Loucy (cell line): ENCODE measurements around the gene LGR4.

Experiments used
- H2AFZ ChIP-seq: fragments of 200-600 bp; sonication (generic); 2 replicates; pipeline ENCODE4 v1.6.0; 2016; ENCODE audit warnings: antibody characterized with exemption, mild to moderate bottlenecking, low read length, moderate library complexity
- H3F3A ChIP-seq: fragments of 200-600 bp; 2 replicates; pipeline ENCODE4 v1.6.0; 2016; ENCODE audit warnings: antibody characterized with exemption, low read depth, mild to moderate bottlenecking
- H3K27me3 ChIP-seq: fragments of 200-600 bp; sonication (generic); 2 replicates; pipeline ENCODE4 v1.6.1; 2014; ENCODE audit warnings: low read length, mild to moderate bottlenecking; ENCODE audit not compliant: insufficient read depth, poor library complexity, severe bottlenecking
- H3K36me3 ChIP-seq: fragments of 200-600 bp; sonication (generic); 2 replicates; pipeline ENCODE4 v1.6.1; 2016; ENCODE audit warnings: low read length; ENCODE audit not compliant: insufficient read depth
- H3K4me1 ChIP-seq: fragments of 200-600 bp; sonication (generic); 2 replicates; pipeline ENCODE4 v1.5.1; 2014; ENCODE audit warnings: low read length, mild to moderate bottlenecking; ENCODE audit not compliant: insufficient read depth, poor library complexity, severe bottlenecking
- H3K4me2 ChIP-seq: fragments of 200-600 bp; sonication (generic); 2 replicates; pipeline ENCODE4 v1.6.0; 2014; ENCODE audit warnings: antibody characterized with exemption, low read length, low read depth, mild to moderate bottlenecking; ENCODE audit not compliant: poor library complexity, severe bottlenecking
- H3K4me3 ChIP-seq: fragments of 200-600 bp; sonication (generic); 2 replicates; pipeline ENCODE4 v1.5.1; 2014; ENCODE audit warnings: low read length, mild to moderate bottlenecking, mixed read lengths; ENCODE audit not compliant: poor library complexity, severe bottlenecking
- H3K79me2 ChIP-seq: fragments of 200-600 bp; sonication (generic); 2 replicates; pipeline ENCODE4 v1.6.1; 2014; ENCODE audit warnings: low read length; ENCODE audit not compliant: insufficient read depth
- H3K9ac ChIP-seq: fragments of 200-600 bp; sonication (generic); 2 replicates; pipeline ENCODE4 v1.6.0; 2014; ENCODE audit warnings: mild to moderate bottlenecking, low read depth, low read length, moderate library complexity; ENCODE audit not compliant: poor library complexity, severe bottlenecking
- H3K9me2 ChIP-seq: fragments of 200-600 bp; sonication (generic); replicated peaks from 2 replicates; pipeline ENCODE4 v1.6.1; 2016; ENCODE audit warnings: low read depth, low read length, mixed read lengths
- H3K9me3 ChIP-seq: fragments of 200-600 bp; sonication (generic); 2 replicates; pipeline ENCODE4 v1.6.1; 2014; ENCODE audit warnings: mild to moderate bottlenecking, antibody characterized with exemption, low read length, low read depth; ENCODE audit not compliant: insufficient read depth
- H4K20me1 ChIP-seq: fragments of 200-600 bp; sonication (generic); 2 replicates; pipeline ENCODE4 v1.6.0; 2014; ENCODE audit warnings: antibody characterized with exemption, low read length, mild to moderate bottlenecking; ENCODE audit not compliant: insufficient read depth, poor library complexity, severe bottlenecking
- EZH2phosphoT487 ChIP-seq: fragments of 200-600 bp; IDR thresholded peaks from 2 replicates; pipeline ENCODE4 v1.6.1; 2018; ENCODE audit warnings: antibody characterized with exemption, mild to moderate bottlenecking, moderate library complexity, borderline replicate concordance
- TF ChIP-seq, protein P1 (sequence below): fragments of 200-600 bp; sonication (generic); conservative IDR thresholded peaks from 2 replicates; pipeline ENCODE4 v1.5.1; 2014; ENCODE audit warnings: mild to moderate bottlenecking, antibody characterized with exemption, low read length

LGR4 gene

DNA sequence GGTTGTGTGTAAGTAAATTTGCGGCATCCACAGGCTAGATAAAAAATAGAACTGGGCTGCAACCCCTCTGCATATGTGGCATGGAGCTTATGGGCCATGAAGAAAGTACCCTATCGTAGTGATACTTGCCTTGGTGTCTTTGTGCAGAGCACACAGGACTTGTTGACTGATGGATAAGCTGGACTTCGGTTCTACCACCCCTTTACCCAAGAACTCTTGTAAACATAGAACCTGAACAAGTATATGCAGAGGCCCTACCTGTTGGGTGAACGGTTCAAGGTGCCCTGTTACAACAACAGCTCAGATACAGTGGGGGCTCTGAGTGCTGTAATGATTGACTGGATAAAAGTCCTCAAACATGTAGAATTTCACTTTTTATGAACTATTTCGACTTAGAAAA is 3.0 kb upstream of the LGR4 start:
- Histone ChIP-seq H4K20me1 (no peaks in the 10 kb centered on the region), H3K27me3 (no peaks in the 10 kb centered on the region), H3K36me3 (no peaks in the 10 kb centered on the region), H3K79me2 (no peaks in the 10 kb centered on the region), H3K9ac (no peak overlapping the region), H3K9me3 (no peaks in the 10 kb centered on the region), H3K4me1 (no peaks in the 10 kb centered on the region), H3K4me3 (no peak overlapping the region), H3K4me2 (no peak overlapping the region), H2AFZ (no peak overlapping the region), H3F3A (no peaks in the 10 kb centered on the region), H3K9me2 (no peaks in the 10 kb centered on the region)
- TF ChIP-seq, protein P1, sequence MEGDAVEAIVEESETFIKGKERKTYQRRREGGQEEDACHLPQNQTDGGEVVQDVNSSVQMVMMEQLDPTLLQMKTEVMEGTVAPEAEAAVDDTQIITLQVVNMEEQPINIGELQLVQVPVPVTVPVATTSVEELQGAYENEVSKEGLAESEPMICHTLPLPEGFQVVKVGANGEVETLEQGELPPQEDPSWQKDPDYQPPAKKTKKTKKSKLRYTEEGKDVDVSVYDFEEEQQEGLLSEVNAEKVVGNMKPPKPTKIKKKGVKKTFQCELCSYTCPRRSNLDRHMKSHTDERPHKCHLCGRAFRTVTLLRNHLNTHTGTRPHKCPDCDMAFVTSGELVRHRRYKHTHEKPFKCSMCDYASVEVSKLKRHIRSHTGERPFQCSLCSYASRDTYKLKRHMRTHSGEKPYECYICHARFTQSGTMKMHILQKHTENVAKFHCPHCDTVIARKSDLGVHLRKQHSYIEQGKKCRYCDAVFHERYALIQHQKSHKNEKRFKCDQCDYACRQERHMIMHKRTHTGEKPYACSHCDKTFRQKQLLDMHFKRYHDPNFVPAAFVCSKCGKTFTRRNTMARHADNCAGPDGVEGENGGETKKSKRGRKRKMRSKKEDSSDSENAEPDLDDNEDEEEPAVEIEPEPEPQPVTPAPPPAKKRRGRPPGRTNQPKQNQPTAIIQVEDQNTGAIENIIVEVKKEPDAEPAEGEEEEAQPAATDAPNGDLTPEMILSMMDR = no peak
- no peak for TF ChIP-seq EZH2phosphoT487

GRCh38 chr11:27473017-27473406 is 422 bp upstream of the LGR4 start:
- Histone ChIP-seq H3K79me2 (no peaks in the 10 kb centered on the region), H3K36me3 (no peaks in the 10 kb centered on the region), H3K9me3 (no peaks in the 10 kb centered on the region), H3K4me3 (no peak overlapping the region), H4K20me1 (no peaks in the 10 kb centered on the region), H3K9me2 (no peaks in the 10 kb centered on the region), H3F3A (no peaks in the 10 kb centered on the region), H2AFZ (no peak overlapping the region), H3K27me3 (no peaks in the 10 kb centered on the region), H3K4me1 (no peaks in the 10 kb centered on the region), H3K4me2 (no peak overlapping the region), H3K9ac (no peak overlapping the region)
- TF ChIP-seq, protein P1 = no peak
- TF ChIP-seq EZH2phosphoT487 = no peak

DNA sequence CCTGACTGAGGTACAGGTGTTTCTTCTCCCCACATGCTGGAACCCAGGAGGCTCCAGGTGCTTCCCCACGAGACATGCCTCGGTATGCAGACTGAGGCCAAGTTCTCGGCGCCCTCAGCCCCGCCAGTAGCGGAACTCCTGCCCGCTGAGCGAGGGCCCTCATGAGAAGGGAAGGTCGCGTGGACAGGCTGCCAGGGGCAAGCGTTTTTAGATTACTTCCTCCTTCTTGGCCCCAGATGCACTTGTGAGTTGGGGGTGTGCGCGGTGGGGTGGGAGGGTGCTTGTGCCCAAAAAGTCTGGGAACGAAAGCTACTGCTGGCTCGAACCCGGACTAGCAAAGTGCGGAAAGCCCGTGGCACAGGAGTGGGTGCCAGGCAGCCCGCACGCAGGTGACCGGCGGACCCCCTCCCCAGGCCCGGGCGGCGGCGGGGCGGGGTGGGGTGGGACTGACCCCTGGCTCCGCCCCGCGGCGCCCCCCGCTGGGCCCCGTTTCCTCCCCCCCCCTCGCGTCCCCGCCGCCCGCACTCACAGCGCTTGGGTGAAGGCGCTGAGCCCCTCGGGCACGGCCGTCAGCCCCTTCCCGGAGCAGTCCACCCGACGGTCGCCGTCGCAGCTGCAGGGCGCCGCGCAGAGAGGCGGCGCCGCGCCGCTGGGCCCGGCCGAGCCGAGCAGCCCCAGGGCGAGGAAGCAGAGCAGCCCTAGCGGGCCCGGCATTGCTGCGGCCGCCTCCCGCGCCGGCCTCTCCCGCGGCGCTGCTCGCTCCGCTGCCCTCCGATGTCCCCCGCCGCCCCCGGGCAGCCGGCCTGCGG is 797 bp downstream of the LGR4 start:
- Histone ChIP-seq H3K4me1 (no peaks in the 10 kb centered on the region), H3K36me3 (no peaks in the 10 kb centered on the region), H3F3A (no peaks in the 10 kb centered on the region), H3K9ac (no peak overlapping the region), H4K20me1 (no peaks in the 10 kb centered on the region), H3K27me3 (no peaks in the 10 kb centered on the region), H3K9me2 (no peaks in the 10 kb centered on the region), H2AFZ (no peak overlapping the region), H3K79me2 (no peaks in the 10 kb centered on the region), H3K4me3 (no peak overlapping the region), H3K9me3 (no peaks in the 10 kb centered on the region), H3K4me2 (no peak overlapping the region)
- no peak for TF ChIP-seq EZH2phosphoT487
